ENCODE data around the gene GRM3.

DNA sequence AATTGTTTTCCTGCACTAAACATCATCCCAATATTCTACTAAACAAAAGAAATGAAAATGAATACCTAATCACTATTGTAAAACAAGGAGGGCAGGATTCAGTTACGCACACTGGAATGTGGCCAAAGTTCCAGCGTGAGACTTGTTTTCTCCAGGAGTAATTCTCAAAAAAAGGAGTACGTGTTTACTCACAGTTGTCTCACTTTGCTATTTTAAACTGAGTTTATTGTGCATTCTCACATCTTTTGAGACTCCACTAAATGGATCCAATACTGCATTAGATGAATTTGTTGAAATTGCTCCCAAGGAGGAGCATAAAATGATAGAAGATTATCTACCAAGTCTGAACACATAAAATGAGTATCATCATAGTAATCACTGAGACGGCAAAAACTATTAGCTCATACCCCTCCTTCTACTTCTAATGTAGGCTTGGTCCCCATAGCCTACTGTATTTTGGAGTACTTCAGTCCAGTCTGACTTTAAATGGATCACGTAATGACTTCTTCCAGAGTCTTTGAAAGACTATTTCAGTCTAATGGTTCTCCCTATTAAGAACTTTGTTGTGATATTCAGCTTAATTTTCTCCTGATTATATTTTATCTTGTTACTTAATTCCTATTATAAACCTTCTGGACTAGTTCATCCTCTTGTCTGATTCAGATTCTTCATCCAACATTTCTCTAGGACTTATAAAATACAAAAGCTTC is 3.8 kb downstream of the GRM3 start:
- no peak for TF ChIP-seq POLR2A (IDR thresholded peaks at IDR 0.05; ENCODE audit: low read depth, low read length)
- no peak for TF ChIP-seq CTCF (conservative IDR thresholded peaks at IDR 0.05; ENCODE audit: low read depth, low read length)
- no peak for TF ChIP-seq MAZ (IDR thresholded peaks at IDR 0.05; ENCODE audit: borderline replicate concordance, low read depth, low read length)
- TF ChIP-seq CHD1 (IDR thresholded peaks at IDR 0.05; ENCODE audit: low read depth, low read length) = no peak
- no peak for TF ChIP-seq RFX5 (IDR thresholded peaks at IDR 0.05; ENCODE audit: low read depth, low read length)
- TF ChIP-seq USF2 (IDR thresholded peaks at IDR 0.05; ENCODE audit: low read depth, low read length) = no peak
- no peak for TF ChIP-seq BHLHE40 (IDR thresholded peaks at IDR 0.05; ENCODE audit: low read depth, low read length)
- TF ChIP-seq MAFK (IDR thresholded peaks at IDR 0.05; ENCODE audit: low read depth, low read length) = no peak
- no peak for TF ChIP-seq ELK1 (IDR thresholded peaks at IDR 0.05; ENCODE audit: borderline replicate concordance, low read depth, low read length)
- TF ChIP-seq FOS (IDR thresholded peaks at IDR 0.05; ENCODE audit: low read depth, low read length) = no peak
- no peak for TF ChIP-seq RCOR1 (IDR thresholded peaks at IDR 0.05; ENCODE audit: insufficient replicate concordance, low read length)
- no peak for TF ChIP-seq SMC3 (IDR thresholded peaks at IDR 0.05; ENCODE audit: low read depth, low read length)
- no peak for TF ChIP-seq MXI1 (IDR thresholded peaks at IDR 0.05; ENCODE audit: borderline replicate concordance, low read depth, low read length)
- no peak for TF ChIP-seq CEBPB (IDR thresholded peaks at IDR 0.05; ENCODE audit: low read depth, low read length)
